Activated CD4-positive, CD25-positive, alpha-beta regulatory T cell (primary cell): ENCODE results near the gene DDX51.
"Not testable (repeated sequence)": the region's sequence is repeated elsewhere in the genome, so short reads cannot be mapped to it uniquely, and the experiment has no call there.

ENCODE experiments used
- DNase-seq, 4 experiments: peaks; one replicate each; lab custom pipeline; 2025; lab: John Stamatoyannopoulos, UW

Gene DDX51

DNA sequence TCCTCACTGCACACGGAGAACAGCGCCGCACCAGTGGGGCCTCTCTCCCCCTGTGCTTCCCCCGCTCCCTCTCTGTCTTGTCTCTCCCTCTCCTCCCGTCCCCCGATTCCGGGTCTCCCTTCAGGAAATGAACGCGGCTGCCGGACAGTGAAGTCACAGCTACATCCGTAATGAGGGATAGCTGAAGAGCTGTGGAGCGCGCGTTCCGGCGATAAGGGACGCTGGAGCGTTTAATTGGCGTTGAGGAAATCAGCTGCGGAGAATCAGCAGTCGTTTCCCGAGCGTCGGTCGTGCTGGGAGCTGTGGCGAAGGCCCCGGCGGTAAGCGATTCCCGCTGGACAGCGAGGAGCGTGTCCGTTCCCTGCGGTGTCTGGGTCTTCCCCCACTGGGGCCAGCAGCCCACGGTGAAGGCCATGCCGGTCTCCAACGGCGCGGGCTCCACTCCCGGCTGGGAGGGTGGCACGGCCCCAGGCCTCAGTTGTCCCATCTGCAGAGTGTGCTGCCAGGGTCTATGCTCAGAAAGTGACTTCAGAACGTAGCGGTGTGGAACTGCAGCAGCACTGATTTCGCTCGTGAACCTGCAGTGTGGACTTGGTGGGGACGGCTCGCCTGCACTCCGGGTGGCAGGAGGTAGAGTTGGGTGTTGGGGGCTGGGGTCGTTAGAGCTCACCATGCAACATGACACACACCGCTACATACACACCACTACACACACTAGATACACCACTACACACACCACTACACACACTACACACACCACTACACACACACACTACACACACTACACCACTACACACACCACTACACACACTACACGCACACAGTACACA, 11.0 kb upstream of the DDX51 start:
- DNase-seq, result no peak

DNA sequence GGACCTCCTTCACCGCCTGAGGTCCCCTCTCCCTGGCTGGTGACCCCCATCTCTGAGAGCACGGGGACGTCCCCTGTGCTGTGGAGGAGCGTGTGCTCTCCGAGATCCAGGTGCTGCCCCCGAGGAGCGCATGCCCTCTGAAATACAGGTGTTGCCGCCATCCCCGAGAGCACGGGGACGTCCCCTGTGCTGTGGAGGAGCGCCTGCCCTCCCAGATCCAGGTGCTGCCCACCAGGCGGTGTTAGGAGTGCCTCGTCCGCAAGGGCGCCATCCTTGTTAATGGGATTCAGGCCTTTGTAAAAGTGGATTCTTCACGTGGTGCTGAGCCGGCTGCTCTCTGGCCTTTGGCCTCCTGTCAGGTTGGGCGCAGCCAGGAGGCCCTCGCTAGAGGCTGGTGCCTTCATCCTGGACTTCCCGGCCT, 10.2 kb upstream of the DDX51 start:
- no peak for DNase-seq

DNA sequence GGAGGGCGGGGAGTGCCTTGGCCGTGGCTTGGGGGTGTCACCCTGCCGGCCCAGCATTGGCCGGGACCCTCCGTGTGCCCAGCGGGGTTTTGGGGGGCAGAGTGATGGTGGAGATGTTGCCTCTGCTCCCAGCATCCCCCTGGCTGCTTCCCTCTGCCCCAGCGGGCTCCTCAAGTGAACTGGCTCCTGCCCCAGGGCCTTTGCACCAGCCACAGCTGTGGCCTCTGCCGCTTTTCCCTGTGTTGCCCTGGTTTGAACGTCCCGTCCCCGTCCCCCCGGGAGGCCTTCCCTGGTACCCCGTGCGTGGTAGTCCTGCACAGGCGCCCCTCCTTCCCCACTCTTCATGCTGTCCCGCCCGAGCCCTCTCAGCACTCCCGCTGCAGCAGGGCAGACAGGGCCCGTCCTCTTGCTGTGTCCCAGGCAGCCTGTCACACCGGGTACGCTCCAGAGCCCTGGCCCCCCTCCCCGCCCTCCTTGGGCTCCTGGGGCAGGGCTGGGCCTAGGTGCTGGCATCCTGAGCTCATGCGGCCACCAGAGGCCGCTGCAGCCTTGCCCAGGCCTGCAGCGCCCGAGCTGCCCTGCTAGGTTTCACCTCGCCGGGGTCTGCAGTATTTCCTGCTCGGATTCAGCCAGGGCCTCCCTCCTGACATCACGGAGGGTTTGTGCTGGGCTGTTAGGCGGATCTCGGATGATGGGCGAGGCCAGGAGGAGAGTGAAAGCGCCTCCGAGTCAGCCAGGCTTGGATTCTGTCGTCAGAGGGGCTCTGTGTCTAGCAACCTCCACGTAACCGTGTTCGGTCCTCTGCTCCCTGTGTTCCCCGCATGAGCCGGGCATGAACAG, 9.6 kb upstream of the DDX51 start:
- DNase-seq, result peak; percentile 32 to 52 (median 40)

DNA sequence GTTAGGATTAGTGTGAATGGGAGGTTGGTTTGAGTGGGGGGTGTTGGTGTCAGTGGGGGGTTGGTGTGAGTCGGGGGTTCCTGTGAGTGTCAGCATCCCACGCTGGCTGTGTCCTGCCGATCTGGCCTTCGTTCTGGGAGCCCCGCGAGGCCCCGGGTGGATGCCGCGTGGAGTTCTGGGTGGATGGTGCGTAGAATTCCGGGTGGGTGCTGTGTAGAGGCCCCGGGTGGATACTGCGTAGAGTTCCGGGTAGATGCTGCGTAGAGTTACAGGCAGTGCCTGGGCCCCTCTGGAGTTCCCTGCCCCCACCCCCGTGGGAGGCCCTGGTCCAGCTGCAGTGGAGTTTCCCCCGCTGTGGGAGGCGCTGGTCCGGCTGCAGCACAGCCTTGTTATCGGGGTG, 8.8 kb upstream of the DDX51 start:
- no peak for DNase-seq

DNA sequence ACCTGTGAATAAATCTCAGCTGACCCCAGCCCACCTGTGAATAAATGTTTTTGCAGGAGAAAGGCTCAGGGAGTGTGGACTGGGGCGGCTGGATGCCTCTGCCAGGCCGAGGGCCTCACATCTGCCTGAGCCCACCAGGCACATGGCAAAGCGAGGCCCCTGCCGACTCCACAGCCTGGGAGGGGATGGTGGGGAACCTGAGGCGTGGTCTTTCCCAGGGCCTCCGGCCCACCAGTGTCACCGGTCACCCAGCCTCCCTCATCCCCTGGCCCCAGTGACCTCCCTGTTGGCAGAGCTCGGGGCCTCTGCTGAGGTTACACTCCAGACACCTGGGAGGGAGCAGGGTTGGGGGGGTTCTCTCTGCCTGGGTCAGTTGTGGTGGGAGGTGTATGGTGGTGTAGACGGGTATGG, 8.3 kb upstream of the DDX51 start:
- DNase-seq, result no peak

DNA sequence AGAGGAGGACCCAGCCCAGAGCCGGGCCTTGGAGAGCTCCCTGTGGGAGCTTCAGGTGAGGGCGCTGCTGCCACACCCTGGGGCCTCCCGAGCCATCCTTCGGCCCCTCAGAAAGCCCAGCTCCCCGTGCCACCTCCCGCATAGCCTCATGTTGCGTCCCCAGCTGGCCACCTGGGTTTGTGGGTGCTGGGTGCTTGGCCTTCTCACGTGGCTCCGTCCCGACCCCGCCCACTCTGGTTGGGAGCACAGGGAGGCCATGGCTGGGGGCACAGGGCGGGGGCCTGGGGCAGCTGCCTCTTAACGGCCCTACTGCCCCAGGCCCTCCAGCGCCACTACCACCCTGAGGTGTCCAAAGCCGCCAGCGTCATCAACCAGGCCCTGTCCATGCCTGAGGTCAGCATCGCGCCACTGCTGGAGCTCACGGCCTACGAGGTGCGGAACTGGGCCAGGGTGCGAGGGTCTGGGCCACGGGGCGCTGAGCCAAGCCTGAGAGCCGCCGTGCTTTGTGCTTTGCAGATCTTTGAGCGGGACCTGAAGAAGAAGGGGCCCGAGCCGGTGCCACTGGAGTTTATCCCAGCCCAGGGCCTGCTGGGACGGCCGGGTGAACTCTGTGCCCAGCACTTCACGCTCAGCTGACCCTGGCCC, 7.8 kb upstream of the DDX51 start:
- DNase-seq, result no peak

DNA sequence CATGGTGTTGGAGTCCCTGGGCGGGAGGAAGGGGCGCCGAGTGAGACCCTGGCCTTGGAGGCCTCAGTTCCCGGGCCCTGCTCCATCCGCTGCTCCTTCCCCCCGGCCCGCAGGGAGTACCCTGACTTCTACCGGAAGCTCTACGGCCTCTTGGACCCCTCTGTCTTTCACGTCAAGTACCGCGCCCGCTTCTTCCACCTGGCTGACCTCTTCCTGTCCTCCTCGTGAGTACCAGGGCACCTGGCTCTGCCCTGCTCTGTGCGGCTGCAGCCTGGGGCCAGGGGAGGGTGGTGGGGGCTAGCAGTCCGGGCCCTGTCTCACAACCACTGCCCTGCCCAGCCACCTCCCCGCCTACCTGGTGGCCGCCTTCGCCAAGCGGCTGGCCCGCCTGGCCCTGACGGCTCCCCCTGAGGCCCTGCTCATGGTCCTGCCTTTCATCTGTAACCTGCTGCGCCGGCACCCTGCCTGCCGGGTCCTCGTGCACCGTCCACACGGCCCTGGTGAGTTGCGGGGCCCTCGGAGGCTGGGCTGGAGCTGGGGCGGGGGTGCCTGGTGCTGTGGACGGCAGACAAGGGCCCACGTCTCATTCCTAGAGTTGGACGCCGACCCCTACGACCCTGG, 7.1 kb upstream of the DDX51 start:
- DNase-seq, result no peak

DNA sequence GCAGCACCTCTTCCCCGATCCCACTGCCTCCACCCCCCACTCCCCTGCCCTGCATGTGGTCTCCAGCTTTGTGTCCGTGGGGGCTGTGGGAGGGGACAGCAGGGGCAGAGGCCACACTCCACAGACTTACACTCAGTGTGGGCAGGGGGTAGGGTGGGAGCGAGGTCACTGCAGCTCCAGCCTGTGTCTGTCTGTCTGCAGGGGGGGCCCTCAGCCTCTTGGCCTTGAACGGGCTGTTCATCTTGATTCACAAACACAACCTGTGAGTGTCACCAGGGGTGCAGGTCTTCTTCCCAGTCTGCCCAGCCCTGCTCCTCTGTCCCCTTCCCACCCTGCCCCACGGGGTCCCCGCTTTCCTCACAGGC, 6.6 kb upstream of the DDX51 start:
- no peak for DNase-seq

DNA sequence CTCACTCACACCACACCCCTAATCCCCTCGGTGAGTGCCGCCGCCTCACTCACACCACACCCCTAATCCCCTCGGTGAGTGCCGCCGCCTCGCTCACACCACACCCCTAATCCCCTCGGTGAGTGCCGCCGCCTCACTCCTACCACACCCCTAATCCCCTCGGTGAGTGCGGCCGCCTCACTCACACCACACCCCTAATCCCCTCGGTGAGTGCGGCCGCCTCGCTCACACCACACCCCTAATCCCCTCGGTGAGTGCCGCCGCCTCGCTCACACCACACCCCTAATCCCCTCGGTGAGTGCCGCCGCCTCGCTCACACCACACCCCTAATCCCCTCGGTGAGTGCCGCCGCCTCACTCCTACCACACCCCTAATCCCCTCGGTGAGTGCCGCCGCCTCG, 5.4 kb upstream of the DDX51 start:
- not testable (repeated sequence) for DNase-seq

DNA sequence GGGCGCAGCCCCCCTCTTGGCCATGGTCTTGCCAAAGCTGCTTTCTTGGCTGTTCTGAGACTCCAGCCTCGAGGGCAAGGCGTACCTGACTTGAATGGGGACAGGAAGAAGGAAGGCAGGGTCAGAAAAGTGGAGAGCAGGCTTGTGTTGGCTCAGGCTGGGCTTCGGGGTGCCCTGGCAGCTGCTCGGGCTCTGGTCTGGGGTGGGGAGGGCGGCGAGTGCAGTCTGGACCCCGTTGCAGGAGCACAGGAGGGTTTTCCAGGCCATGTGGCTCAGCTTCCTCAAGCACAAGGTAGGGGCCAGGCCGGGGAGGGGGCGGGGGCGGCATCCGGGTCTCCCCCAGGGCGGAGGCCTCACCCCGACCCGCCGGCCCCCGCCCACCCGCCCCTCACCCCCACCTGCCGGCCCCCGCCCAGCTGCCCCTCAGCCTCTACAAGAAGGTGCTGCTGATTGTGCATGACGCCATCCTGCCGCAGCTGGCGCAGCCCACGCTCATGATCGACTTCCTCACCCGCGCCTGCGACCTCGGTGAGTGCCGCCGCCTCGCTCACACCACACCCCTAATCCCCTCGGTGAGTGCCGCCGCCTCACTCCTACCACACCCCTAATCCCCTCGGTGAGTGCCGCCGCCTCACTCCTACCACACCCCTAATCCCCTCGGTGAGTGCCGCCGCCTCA, 4.4 kb upstream of the DDX51 start:
- no peak for DNase-seq

DNA sequence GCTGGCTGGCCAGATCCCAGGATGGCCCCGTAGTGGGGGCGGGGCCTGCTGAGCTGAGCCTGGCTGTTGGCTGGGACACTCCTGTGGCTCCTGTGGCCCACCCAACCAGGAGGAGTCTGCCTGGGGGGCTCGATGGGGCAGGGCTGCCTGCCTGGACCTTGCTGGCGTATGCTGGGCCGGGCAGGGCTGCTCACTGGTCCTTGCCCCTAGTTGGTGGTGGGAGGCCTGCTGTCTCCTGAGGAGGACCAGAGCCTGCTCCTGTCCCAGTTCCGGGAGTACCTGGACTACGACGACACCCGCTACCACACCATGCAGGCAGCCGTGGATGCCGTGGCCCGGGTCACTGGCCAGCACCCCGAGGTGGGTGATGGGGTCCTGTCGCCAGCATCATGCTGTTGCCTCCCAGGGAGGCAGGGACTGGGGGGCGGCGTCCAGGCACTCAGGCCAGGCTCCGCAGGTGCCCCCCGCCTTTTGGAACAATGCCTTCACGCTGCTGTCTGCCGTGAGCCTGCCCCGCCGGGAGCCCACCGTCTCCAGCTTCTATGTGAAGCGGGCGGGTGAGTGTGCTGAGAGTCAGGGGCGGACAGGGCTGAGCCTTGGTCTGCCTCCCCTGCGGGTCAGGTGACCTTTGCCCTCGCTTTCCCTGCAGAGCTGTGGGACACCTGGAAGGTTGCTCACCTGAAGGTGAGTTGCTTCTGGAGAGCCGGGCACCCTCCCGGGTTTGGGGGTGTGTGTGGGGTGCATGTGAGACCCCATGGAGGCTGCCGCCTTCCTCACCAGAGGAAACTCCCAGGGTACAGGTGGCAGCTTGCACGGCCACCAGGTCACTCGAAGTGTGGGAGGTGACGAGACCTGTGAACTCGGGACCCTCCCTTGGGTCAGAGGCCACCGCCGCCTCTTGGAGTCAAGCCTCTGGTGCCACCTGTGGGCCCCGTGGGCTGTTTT, 3.6 kb upstream of the DDX51 start:
- no peak for DNase-seq

DNA sequence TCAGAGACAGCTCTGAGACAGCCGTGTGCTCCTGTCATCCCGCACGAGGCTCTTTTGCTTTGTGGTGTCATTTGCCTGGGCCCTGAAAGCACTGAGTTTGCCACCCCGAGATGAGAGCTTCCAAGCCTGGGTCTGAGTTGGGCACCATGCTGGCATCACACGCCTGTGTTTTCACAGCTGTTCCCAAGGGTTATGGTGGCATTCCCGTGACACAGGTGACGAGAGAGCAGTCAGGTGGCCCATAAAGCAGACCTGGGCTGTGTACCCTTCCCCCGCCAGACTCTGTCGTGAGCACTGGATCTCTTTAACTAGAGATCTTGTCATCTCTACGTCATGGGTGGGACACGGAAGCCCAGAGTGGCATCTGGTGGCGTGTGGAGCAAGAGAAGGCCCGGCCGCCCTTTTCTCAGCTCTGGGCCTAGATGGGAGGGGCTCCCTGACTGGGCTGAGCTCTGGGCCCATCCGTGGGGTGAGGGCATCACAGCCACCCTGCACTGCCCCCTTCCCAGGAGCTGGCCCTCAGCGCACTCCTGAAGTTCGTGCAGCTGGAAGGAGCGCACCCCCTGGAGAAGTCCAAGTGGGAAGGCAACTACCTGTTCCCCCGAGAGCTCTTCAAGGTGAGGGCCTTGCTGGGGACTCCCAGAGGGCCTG, 2.8 kb upstream of the DDX51 start:
- no peak for DNase-seq

DNA sequence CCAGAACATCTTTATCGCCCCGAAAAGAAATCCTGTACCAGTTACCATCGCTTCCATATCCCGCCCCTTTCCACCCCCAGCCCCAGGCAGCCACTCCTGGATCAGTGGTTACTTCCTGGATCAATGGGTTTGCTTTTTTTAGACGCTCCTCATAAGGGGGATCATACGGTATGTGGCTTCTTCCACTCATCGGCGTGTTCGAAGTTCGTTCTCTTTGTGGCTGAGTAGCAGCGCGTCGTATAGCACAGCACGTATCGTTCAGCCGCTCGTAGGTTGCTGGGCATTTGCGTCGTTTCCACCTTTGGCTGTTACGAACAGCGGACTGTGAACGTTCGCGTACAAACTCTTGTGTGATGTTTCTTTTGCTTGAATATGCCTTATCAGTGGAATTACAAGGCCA, 2.0 kb upstream of the DDX51 start:
- no peak for DNase-seq

DNA sequence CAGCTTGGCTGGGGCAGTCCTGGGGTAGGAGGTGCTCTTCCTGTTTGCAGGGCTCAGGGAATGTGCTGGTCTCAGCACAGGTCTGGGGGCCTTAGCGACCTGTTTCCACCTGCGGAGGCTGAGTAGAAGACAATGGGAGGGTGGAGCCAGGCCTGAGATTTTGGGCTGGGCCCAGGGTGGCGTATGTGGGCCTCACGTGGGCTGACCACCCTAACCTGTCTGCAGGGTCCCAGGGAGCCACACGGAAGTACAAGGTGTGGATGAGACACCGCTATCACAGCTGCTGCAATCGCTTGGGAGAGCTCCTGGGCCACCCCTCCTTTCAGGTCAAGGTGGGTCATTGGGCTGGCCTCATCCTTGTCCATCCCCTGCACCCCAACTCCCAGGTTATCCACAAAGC, 1.2 kb upstream of the DDX51 start:
- DNase-seq, result no peak

DNA sequence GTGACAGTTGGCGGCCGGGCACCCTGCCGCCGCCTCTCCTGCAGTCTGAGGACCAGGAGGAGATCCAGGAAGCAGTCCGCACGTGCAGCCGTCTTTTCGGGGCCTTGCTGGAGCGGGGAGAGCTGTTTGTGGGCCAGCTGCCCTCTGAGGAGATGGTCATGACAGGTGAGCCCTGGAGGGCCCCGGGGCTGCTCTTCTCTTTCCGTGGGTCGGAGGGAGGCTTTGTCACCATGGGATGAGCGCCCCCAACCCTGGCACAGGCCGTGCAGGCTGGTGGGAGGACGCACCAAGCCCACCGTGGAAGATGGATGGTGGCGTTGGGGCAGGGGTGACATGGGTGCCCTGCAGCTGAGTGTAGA, 670 bp upstream of the DDX51 start:
- no peak for DNase-seq

DNA sequence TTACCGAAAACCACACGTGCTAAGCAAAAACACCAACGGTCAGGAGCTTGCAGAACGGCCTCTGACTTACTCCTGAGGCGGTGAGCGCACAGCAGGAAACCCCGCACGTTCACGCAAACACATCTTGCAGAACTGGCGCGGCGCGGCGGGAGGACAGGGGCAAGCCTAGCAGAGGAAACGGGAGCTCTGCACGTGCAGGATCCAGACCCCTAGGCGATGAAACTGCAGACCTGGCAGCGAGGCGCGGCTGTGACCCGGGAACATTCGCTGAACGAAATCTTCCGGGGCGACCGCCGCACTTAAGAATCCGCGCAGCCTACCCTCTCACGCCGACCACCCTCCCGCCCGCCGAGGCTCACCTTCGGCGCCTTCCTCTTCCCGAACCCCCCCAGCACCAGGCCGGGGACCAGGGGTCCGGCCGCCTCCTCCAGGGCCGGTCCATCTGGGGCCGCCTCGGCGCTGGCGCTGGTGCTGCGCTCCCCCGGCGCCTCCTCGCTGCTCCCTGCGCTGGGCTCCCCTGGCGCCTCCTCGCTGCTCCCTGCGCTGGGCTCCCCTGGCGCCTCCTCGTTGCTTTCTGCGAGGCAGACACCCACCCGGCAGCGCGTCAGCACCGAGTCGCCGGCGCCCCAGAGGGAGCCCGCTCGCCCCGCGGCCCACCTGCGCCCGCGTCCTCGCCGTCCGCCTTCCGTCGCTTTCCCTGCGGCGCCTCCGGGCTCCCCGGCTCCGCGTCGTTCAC, 615 bp downstream of the DDX51 start:
- DNase-seq, result no peak

DNA sequence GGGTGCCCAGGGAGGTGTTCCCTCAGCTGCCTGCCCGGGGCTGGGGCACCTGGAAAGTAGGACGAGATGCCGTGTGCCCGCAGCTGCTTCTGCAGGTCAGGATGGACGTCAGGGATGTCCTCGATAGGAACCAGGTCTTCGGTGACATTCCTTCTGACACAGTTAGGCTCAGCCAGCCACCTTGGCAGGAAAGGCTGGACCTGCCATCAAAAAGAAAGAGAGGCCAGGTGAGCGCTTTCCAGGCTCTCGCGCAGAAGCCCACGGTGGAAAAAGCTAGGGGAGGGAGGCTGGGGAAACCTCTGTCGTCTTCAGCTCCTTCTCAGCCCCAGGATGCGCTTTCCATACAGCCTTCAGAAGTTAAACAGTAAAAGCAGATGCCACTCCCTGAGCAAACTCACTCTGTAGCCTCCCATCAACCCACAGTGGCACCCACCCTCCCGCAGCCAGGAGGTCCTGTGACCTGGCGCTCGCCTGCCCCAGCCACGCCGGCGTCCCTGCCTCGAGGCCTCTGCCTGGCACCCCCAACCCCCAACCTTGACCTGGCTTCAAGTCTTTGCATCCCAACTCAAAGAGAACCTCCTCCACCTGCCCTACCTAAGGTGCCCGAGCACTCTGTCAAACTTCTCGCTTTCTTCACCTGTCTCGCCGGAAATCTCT, 1.3 kb downstream of the DDX51 start:
- DNase-seq, result no peak

DNA sequence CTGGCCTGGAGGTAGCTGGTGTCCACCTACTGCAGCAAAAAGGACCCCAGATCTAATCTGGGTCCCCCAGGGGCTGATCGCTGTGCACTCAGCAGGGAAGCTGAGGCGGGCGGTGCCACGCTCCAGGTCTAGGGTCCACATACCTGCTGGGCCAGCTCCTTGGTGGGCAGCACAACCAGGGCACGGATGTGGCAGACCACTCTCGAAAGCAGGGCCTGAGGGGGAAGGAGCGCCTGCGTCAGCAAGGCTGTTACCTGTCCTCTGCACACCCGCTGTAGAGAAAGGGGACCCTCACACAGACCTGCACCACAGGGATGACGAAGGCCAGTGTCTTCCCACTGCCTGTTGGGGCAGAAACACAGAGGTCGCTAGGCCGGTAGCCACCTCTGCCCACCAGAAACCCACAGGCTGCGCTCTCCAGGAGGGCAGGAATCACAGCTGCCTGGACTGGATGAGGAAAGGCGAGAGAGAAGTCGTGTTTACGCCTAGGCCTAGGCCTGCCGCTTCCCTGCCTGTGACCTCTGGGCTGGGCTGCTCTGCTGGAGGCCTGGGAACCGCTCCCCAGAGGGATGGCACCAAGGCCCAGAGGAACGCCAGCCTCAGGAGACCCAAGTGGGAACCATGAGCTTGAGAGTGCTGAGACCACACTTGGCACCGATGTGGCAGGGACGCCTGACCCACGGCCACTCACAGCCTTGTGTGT, 2.0 kb downstream of the DDX51 start:
- no peak for DNase-seq
